GM21528 (cell line): ENCODE data around the gene STAT5B.
A peak's percentile ranks its signal among the peaks of the same experiment; 100 is the strongest.

Experiments used
- ATAC-seq: cut with Tn5 transposase; IDR thresholded peaks from one replicate; pipeline ENCODE4 v1.9.1; 2021; ENCODE audit warnings: mild to moderate bottlenecking, moderate library complexity; ENCODE audit not compliant: unreplicated experiment, low FRiP score

STAT5B gene

DNA sequence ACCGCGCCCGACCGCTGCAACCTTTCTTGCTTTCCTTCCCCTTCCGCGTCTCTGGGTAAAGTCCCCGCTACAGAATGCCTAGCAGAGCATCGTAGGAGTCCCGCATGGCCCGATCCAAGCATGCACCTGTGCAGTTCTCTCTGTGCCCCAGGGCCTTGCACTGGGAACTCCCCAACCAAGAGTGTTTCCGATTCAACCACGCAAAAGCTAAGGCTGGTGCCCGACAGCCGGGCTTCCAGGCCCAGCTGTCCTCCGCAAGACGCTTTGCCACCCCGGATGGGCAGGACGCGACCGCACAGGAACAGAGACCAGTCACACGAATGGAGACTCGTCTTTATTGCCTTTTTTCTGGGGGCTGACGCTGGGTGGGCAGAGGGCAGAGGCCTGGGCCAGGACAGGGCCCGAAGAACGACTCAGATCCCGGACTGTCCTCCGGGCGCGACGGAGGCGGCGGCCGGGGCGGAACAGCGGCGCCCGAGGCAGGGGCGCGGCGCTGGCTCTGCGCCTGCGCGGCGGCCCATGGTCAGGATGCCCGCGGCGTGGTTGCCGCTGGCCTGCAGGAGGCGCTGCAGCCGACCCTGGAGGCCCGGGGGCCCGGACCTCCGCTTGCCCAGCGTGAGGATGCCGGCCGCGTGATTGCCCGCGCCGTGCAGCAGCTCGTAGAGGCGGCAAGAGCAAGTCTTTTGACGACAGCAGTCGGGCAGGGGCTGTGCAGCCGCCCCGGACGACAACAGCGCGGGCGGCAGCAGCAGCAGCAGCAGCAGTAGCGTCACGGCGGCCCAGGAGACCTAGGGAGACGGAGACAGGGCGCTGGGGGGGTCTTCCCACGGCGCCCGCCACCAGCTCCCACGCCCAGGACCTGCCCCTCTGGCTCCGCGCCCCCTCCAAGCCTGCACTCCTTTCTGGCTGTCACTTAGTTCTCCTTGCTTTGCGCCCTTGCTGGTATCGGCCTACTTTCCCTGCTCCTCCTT, 92.2 kb downstream of the STAT5B start:
- peak; percentile 49 for ATAC-seq

DNA sequence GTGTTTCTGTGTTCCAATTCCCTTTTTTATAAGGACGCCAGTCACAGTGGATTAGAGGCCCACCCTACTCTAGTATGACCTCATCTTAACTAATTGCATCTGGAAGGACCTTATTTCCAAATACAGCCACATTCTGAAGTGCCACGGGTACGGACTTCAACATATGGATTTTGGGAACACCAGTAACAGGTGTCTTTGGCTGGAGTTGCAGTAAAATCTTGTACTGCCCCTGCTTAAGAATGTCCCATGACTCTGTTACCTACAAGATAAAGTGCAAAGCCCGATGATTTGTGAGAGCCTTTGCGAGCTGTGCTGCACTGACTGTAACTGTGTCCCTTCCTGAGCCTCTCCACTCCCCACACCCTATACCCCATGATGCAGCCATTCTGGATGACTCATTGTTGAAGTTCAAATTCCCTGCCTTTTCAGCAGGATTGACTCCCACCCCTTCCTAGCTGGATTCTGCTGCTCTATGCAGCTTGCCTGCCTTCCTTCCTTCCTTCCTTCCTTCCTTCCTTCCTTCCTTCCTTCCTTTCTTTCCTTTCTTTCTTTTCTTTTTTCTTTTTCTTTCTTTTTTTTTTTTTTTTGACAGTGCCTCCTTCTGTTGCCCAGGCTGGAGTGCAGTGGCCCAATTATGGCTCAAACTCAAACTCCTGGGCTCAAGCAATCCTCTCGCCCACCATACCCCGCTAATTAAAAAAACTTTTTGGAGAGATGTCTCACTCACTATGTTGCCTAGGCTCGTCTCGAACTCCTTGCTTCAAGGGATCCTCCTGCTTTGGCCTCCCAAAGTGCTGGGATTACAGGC, 93.1 kb downstream of the STAT5B start:
- ATAC-seq = no peak

DNA sequence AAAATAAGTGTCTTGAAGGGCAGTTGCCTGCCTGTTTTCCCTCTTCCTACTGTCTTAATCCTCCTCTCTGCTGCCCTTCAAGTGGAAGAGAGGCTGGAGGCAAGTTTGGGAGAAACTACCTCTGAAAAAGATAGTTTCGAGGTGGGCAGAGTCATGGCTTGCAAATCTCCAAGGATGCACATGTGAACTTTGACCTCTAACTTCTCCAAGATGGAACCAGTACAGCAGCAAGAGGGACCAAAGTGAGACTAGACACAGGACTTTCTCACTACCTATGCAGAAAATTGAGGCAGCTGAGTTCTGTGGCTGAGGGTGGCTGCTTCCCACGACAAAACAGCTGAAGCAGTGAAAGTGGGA, 94.4 kb downstream of the STAT5B start:
- ATAC-seq = no peak

DNA sequence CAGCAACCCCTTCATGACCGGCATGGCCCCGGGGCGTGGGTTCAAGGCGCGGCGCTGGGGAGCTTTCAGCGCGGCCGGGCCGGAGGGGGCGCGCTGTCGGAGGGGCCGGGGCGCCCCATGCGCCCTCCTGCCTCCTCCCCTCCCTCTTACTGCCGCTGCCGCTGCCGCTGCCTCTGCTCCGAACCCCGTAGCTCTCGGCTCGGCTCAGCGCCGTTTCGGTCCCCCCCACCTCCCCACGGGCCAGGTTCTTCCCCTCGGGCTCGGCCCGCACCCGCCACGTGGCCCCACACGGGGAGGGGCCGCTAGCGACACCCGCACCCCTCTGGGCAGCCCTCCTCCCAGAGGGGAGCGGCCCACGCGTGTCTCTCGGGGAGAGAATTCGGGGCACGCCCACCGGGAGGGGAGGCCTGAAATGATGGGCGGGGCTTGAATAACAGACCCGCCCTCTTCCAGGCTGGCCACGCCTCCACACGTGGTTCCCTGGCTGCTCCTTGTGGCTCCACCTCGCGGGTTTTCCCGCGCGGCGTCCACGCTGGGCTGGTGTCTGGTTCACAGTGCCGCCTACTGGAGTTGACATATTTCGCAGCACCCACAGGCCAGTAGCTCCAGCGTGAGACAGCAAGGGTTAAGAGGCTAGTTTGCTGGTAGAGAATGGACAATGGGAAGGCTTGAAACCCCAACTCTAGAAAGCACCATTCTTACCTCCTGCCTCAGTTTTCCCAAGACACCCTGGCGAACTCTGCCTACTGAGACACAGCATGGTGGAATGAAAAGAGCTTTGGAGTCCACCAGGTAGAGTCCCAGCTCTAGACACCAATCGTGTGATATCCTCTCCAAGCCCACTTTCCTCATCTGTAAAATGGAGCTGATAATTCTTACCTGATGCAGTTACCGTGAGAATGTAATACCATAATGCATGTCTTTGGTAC, 95.0 kb downstream of the STAT5B start, which contains the start of gene KCNH4:
Gene KCNH4, minus strand, starts transcription at position 221 of the 929 bp plus-strand sequence. Its CDS starts 197 bp downstream, at position 24.
- ATAC-seq = peak; percentile 52

DNA sequence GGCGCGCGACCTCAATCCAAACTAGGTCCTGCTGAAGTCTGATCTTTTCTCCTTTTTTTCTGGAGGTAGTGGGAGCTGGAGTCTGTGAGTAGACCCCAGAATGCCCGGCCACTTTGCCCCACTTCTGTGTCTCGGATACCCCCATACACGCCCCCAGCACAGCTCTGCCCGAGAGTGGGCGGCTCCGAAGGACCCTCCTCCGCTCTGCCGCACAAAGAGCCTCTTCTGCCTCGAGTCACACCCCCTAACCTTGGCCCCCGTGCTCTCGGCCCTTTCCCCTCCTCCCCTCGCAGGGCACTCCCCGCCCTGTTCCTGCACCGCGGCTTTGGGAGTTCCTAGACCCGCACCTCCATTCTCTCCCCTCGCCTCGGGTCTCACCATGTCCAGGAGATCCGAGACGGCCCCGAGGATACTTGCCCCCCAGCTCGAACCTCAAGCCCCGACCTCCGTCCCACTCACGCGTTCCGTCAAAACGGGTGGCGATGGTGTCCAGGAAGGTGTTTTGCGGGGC, 95.7 kb downstream of the STAT5B start:
- ATAC-seq = no peak

DNA sequence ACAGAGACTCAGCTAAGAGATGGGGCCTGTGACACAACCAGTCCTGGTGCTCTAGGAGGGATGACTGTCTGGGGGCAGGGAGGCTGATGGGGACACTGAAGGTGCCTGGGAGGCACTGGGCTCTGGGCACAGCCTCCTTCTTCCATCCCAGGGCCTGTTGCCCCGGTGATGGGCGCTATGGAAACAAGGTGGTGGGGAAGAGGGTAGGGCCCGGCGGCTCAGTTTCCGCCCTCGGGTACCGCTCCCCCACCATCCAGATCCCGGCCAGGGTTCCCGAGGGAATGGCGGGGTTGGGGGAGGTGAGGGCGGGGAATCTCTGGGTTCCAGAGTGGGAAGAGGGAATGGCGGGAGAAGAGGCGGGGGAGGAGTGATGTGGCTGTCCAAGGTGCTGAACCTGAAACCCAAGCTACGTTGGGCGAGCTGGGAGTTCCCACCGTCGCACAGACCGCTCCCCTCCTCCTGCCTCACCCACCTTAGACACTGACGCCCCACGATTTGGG, 96.2 kb downstream of the STAT5B start:
- no peak for ATAC-seq

DNA sequence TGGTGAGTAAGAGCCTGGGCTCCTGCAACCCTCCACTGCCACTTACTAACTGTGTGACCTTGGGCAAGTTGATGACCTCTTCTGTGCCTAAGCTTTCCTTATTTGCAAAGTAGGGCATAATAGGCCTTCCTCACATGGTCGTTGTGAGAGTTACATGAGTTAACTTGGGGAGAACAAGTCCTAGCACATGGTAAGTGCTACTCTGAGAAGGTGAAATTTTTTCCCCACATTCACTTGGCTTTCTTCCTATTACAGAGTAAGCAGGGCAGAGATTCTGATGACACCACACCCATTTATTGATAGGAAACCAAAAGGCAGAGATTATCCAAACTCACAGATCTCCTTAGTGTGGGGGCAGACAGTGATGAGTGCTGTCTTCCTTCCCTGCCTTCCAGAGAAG, 96.9 kb downstream of the STAT5B start:
- ATAC-seq = no peak

DNA sequence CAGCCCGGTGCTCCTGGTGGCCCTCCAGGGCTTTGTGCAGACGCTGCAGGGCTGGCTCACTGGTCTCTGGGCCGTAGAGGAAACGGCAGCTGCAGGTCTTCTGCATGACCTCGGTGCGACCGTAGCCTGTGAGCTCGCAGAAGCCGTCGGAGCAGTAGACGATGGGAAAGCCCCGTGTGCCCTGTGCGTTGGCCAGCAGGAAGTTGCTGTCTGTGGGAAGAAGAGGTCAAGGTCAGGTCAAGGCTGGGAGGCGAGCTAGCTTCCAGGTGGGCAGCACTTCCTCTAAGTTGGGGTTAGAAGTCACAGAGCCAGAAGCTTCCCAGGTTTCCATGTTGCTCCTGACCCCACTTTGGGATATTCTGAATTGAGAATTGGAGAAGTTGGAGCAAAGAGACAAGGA, 97.4 kb downstream of the STAT5B start:
- ATAC-seq = no peak

DNA sequence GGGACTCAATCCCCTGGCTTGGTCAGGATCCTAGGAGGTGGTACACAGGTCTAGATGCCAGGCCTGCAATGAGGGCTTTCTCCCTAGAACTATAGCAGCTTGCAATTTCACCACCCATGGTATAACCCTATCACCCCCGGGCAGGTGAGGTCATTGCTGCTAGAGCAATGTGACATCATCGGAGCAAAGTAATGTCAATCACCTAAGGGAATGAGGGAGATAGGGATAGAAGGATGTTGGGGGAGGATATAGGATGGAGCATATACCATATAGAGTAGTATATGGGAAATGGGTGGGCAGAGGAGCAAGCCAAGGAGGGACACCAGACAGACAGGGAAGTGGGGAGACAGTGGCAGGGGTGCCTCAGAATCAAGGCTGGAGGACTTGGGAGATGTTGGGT, 98.5 kb downstream of the STAT5B start:
- ATAC-seq = no peak

DNA sequence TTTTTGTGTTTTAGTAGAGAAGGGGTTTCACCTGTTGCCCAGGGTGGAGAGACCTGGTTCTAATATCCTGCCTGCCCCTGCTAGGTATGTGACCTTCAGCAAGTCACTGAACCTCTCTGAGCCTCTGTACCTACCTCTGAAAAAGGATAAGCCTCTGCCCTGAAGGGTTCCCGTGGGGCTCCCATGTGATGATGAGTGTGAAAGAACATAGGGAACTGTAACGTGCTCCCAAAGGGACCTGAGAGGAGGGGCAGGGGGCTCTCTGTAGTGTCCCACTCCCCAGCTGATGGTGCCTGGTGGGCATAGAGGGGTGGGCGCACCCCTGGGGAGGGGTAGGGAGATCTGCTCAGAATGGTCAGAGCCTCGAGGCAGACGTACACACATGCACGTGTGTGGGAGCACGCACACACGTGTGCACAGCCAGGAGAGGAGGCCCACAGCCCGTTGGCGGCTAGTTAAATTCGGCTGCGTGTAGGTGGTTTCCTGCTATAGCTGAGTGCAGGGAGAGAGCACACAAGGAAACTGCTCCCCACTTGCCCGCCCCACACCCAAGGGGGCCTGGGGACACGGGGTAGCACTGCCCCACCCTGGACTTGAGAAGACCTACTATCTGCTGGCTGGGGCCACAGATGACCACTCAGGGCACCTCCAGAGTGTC, 101.9 kb downstream of the STAT5B start:
- ATAC-seq = no peak

DNA sequence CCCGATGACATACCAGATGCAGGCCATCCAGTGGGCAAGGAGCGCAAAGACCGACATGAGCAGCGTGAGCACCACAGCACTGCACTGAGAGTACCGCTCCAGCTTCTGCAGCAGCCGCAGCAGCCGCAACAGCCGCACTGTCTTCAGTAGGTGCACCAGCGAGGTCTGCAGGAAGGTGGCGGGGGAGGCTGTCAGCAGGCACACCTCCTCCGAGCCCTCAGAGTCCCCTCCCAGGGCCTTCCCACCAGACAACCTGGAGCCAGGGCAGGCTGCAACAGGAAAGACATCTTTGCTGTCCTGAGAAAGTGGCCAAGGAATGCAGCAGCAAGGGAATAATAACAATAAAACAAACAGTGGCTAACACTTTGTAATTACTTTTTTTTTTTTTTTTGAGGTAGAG, 104.4 kb downstream of the STAT5B start:
- ATAC-seq = no peak

DNA sequence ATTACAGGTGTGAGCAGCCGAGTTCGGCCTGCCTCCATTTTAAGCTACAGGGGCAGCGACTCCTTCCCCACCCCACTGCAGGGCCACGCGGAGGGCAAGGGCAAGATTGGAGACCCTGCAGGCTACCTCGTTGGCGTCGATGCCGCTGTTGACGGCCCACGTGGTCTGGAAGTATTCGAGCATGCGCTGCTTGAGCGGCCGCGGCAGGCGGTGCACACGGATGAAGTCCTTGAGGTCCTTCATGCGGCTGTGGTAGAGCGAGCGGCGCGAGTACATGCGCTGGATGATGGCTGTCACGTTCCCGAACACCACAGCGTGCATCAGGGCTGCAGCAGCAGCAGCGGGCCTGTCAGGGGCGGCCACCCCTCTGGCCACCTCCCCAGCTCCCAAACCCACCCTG, 106.8 kb downstream of the STAT5B start:
- no peak for ATAC-seq

DNA sequence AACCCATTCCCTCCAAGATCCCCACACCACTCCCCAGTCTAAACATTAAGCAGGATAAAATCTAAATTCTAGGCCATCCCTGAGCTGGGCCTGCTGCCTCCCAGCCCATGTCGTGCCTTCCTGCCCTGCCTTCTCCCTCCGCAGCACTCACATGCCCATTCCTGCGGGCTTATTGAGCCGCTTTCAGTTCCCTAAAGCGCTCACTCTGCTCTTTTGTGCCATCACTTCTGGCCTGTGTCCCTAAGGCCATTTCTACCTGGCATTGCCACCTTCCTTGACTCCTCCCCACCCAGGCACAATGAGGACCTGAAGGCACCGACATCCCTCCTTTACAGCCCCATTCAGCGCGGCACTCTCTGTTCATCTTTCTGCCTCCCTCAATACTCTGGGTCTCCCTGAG, 108.4 kb downstream of the STAT5B start:
- ATAC-seq = no peak

DNA sequence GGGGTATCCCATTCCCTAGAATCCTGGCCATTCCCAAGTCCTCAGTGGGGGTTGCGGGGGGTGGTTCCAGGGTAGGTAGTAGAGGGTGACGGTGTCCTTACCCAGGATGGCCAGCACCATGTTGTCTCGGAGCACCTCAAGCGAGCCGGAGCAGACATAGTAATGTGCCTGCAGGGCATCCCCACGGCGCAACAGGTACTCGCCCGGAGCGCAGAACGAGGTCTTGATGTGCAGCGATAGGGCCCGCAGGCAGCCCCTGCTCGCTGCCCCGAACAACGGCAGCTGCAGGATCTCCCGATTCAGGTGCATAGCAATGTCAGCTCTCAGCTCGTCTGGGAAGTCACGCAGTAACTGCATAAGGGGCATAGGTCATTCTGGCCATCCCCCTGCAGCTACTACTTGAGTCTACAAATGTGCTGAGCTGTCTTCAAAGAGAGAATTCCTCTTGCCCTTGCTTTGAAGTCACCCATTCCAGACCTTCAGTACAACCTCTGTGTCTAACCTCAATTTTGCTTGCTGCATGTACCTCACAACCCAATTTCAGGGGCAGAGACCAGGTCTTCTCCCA, 109.9 kb downstream of the STAT5B start:
- no peak for ATAC-seq

DNA sequence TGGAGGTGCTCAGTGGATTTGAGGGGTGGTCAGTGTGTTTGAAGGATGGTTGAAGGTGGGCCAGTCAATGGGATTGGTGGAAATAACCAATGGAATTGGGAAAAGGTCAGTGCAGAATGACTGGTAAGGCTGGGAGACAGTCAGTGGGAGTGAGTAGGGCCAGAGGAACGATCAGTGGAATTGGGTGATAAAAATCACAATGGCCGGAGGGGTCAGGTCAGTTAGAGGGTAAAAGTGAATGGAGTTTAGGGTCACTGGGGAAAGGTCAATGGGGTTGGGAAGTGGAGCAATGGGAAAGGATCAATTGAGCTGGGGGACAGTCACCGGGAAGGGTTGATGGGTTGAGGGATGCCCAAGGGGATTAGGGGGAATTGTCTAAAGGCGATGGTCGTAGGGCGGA, 110.4 kb downstream of the STAT5B start:
- ATAC-seq = no peak

DNA sequence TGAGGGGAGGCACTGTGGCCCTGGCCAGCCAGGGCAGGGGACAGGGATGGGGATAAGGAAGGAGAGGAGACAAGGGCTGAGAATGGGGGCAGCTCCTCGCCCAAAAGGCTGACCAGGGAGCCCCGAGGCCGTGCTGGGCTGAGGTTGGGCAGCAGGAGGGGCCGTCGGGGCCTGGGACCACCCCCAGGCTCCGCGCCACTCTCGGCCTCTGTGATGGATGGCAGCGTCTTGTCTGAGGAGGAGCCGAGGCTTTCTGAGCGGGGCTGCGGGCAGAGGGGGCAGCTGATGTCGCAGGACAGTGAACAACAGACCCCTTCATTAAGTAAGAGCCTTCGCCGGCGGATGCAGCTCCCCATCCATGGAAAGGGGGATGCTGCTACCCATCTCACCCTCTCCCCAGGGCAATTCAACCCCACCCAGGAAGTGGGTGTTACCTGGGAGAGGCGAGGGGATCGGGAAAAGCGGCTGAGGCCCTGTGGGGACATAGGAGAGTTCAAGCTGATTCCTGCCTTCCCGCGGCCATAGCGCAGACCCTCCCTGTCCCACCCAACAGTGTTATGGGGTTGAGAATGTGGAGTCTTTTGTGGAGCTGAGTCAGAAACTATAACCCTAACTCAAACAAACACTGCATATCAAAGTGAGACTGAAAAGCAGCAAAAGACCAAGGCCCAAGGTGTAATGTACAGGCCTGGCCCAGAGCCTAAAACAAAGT, 112.3 kb downstream of the STAT5B start:
- ATAC-seq = no peak

DNA sequence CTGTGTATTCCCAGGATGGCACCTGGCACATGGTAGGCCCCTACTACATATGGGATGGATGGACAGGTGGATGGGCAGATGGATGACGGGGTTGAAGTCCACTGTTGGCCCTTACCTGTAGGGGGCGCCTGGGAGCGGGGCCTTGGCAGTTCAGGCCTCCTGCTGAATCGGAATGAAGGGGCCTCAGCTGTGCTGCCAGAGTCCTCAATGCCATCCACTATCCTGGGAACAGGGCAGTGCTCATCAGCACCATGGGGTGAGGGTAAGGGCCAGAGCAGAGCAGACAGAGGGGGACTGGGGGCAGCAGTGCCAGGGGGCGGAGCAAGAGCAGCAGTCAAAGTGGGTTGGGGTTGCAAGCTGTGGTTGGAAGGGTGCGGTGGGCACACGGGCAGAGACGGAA, 113.1 kb downstream of the STAT5B start:
- no peak for ATAC-seq

DNA sequence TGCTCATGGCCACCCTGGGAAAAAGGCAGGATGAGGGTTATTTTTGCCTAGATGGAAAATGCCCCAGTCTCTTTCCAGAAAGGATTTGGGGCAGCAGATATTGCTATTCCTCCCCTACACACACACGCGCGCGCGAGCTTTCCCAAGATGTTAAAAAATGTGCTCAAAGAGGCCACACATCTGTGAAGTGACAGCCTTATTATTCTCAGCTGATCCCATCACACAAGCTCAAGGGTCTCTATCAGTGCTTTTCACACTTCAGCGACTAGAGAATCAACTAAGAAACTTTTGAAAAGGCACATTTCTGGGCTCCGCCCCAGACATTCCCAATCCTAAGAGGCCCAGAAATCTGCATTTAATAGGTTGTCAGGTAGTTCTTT, 115.7 kb downstream of the STAT5B start:
- ATAC-seq = no peak
